ENCODE data around the gene PALLD. TPM values are rescaled to one million over a fixed set of nuclear protein-coding genes. Genes with fewer than 3 reads are reported as not detected.

PALLD gene
- total and polyA plus RNA-seq, 12 donors, result 30.3 to 203 (median 90.5) TPM

DNA sequence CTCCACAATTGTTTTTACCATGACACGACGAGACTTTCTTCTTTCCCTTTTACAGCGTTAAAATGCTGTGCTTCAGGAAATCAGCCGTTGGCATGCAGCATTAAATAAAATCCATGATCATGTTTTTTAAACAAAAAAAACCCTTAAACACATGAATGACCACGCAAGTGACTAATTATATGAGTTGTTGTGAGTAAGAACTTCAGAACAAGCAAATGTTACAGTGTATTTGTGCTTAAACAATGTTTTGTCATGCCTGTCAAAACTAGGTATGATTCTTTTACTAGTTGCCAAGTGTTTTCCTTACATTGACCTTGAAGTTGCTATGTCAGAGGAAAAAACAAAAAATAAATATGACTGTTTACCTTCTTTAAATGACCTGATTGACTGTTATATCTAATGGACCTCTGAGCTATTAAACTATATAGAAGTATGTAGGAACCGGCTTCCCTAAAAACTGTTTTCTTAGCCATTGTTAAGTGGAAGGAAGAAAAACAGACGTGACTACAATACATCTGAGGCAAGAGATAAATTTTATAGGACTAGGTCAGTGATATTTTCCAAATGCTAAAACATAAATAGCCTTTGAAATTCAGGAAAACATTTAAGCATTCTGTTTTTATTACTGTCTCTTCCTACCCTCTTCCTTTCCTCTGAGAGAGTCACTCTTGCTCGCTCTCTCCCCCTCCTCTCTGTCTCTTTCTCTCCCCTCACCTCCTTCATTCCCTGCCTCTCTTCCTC lies 197.1 kb downstream of the PALLD start:
- no peak overlapping the region for H3K4me3 ChIP-seq
- DNase-seq, result no peak
- no peak overlapping the region for H3K27ac ChIP-seq
- no peaks in the 10 kb centered on the region for H3K27me3 ChIP-seq
- H3K4me1 ChIP-seq (replicated peaks in 1 of 2), result no peaks in the 10 kb centered on the region
- H3K36me3 ChIP-seq (replicated peaks in 1 of 2), result no peaks in the 10 kb centered on the region
- intact Hi-C loops (cut with DNase I), result no loop called here
- no peak for TF ChIP-seq POLR2A (IDR thresholded peaks at IDR 0.05)
- TF ChIP-seq, protein P1, sequence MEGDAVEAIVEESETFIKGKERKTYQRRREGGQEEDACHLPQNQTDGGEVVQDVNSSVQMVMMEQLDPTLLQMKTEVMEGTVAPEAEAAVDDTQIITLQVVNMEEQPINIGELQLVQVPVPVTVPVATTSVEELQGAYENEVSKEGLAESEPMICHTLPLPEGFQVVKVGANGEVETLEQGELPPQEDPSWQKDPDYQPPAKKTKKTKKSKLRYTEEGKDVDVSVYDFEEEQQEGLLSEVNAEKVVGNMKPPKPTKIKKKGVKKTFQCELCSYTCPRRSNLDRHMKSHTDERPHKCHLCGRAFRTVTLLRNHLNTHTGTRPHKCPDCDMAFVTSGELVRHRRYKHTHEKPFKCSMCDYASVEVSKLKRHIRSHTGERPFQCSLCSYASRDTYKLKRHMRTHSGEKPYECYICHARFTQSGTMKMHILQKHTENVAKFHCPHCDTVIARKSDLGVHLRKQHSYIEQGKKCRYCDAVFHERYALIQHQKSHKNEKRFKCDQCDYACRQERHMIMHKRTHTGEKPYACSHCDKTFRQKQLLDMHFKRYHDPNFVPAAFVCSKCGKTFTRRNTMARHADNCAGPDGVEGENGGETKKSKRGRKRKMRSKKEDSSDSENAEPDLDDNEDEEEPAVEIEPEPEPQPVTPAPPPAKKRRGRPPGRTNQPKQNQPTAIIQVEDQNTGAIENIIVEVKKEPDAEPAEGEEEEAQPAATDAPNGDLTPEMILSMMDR (IDR thresholded peaks at IDR 0.05), result no peak
- WGBS, 4 donors, result 57 to 63% (median 61%) methylated on average over 8 of the region's 8 CpGs
- no peaks in the 10 kb centered on the region for H3K9me3 ChIP-seq (replicated peaks in 1 of 3)

DNA sequence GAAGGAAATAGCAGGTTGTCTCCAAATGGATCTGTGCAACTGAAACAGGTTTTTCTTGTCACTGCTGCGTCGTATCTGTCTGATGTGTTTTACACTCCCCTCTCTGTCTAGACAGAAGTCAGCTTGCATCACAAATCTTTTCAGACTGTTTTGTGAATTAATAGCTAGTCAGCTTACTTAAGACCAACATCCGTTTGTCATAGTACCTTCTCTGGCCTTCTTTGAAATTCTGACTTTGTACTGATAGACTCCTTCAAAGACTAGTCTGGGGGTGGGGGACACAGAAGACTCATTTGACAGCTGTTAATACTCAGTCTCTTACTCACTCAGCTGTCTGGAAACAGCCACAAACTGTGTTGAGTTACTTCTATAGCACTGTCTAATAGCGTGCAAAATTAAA lies 197.8 kb downstream of the PALLD start:
- no peak for DNase-seq
- Histone ChIP-seq H3K27me3 (no peaks in the 10 kb centered on the region), H3K27ac (no peak overlapping the region), H3K36me3 (replicated peaks in 1 of 2) (no peaks in the 10 kb centered on the region), H3K9me3 (replicated peaks in 1 of 3) (no peaks in the 10 kb centered on the region), H3K4me3 (no peak overlapping the region), H3K4me1 (replicated peaks in 1 of 2) (no peaks in the 10 kb centered on the region)
- intact Hi-C loops (cut with DNase I), result no loop called here
- TF ChIP-seq, protein P1 (IDR thresholded peaks at IDR 0.05), result no peak
- no peak for TF ChIP-seq POLR2A (IDR thresholded peaks at IDR 0.05)
- WGBS, 4 donors, result 72 to 83% (median 77%) methylated on average over 4 of the region's 4 CpGs

DNA sequence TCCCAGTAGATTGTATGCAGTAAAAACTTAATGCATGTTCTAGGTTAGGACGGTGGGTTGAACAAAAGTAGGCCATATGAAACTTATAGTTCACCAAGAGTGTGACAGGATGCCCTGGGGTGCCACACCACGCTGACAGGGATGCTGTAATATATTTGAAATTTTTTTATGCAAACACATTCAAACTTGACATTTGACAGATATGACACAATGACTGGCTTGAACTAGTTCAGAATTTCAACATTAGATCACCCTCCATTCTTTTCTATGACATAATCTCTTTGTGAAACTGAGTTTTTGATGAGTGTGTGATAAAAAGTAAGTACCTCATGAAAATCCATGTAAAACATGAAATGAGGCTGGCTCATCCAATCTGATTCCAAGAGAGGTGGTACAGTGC lies 198.4 kb downstream of the PALLD start:
- DNase-seq, result no peak
- intact Hi-C loops (cut with DNase I), result no loop called here
- WGBS, 4 donors, result 84 to 91% (median 89%) methylated on average over 2 of the region's 2 CpGs
- no peaks in the 10 kb centered on the region for H3K27me3 ChIP-seq
- no peaks in the 10 kb centered on the region for H3K36me3 ChIP-seq (replicated peaks in 1 of 2)
- H3K9me3 ChIP-seq (replicated peaks in 1 of 3), result no peaks in the 10 kb centered on the region
- TF ChIP-seq POLR2A (IDR thresholded peaks at IDR 0.05), result no peak
- TF ChIP-seq, protein P1 (IDR thresholded peaks at IDR 0.05), result no peak
- no peak overlapping the region for H3K27ac ChIP-seq
- no peak overlapping the region for H3K4me3 ChIP-seq
- no peaks in the 10 kb centered on the region for H3K4me1 ChIP-seq (replicated peaks in 1 of 2)

DNA sequence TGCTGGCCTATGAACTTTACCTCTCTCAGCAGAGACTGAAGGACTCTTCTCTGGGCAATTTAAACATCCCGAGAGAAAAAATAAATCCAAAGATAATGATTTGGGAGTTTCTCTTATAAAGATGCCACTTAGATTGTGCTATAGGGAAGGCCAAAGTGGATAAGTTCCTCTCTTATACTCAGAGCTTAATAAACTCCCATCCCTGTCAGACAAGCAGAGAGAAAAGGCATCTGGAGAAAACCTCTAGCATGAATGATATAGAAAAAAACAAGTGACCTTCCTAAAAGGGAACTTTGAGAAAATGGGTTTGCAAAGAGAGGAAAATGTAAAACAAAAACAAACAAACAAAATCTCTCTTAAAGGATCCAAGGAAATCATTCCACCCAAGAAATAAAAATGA lies 199.4 kb downstream of the PALLD start:
- intact Hi-C loops (cut with DNase I), result no loop called here
- H3K4me3 ChIP-seq, result no peak overlapping the region
- H3K27ac ChIP-seq, result no peak overlapping the region
- H3K27me3 ChIP-seq, result no peaks in the 10 kb centered on the region
- 74 to 85% (median 78%) methylated on average over 1 of the region's 1 CpG for WGBS, 4 donors
- DNase-seq, result no peak
- no peak for TF ChIP-seq POLR2A (IDR thresholded peaks at IDR 0.05)
- TF ChIP-seq, protein P1 (IDR thresholded peaks at IDR 0.05), result no peak
- no peaks in the 10 kb centered on the region for H3K9me3 ChIP-seq (replicated peaks in 1 of 3)
- no peaks in the 10 kb centered on the region for H3K36me3 ChIP-seq (replicated peaks in 1 of 2)
- H3K4me1 ChIP-seq (replicated peaks in 1 of 2), result no peaks in the 10 kb centered on the region
